WTC11 (cell line): ENCODE results near the gene SNAPC4. TPM values are rescaled to one million over a fixed set of nuclear protein-coding genes. Genes with fewer than 3 reads are reported as not detected.

Source experiments
- ATAC-seq: fragments of 200-7000 bp; cut with Tn5 transposase; 2 replicates; pipeline ENCODE4 v1.10.0; 2021; ENCODE audit warnings: mild to moderate bottlenecking, moderate library complexity
- CTCF ChIA-PET: fragments of 300-600 bp; sonication (Branson Sonifier 250); formaldehyde crosslinking; loops from one replicate; lab custom pipeline; 2021; ENCODE audit warnings: antibody characterized with exemption; lab: Charles Lee
- POLR2A ChIA-PET: fragments of 350-600 bp; sonication (Branson Sonifier 250); formaldehyde crosslinking; loops from one replicate; lab custom pipeline; 2021; ENCODE audit warnings: antibody characterized with exemption; lab: Charles Lee
- DNase-seq: peaks from one replicate; pipeline ENCODE4 v3.0.0; 2021; ENCODE audit warnings: low spot score
- H3K27ac Mint-ChIP-seq: 2 replicates; pipeline ENCODE4 v1.8.0; 2021; ENCODE audit warnings: mixed read lengths
- H3K27me3 Mint-ChIP-seq: 2 replicates; pipeline ENCODE4 v1.8.0; 2021; ENCODE audit warnings: low read depth, mild to moderate bottlenecking, moderate library complexity, mixed read lengths
- H3K36me3 Mint-ChIP-seq: 2 replicates; pipeline ENCODE4 v1.8.0; 2021; ENCODE audit warnings: mixed read lengths
- H3K4me1 Mint-ChIP-seq: 2 replicates; pipeline ENCODE4 v1.8.0; 2022; ENCODE audit warnings: mixed read lengths
- H3K4me3 Mint-ChIP-seq: 2 replicates; pipeline ENCODE4 v1.8.0; 2021; ENCODE audit warnings: mild to moderate bottlenecking, moderate library complexity, mixed read lengths
- H3K9me3 Mint-ChIP-seq: 2 replicates; pipeline ENCODE4 v1.8.0; 2021; ENCODE audit warnings: mixed read lengths
- ATF3 ChIP-seq: sonication (generic); formaldehyde crosslinking; conservative IDR thresholded peaks from 2 replicates; pipeline ENCODE4 v1.8.1; 2022; ENCODE audit warnings: mild to moderate bottlenecking, missing genetic modification reagents
- CBFB ChIP-seq: sonication (generic); formaldehyde crosslinking; IDR thresholded peaks from 2 replicates; pipeline ENCODE4 v1.8.1; 2022; ENCODE audit warnings: mild to moderate bottlenecking, low read depth, missing genetic modification reagents
- ELF4 ChIP-seq: sonication (generic); formaldehyde crosslinking; IDR thresholded peaks from 2 replicates; pipeline ENCODE4 v1.8.1; 2022; ENCODE audit warnings: low read depth, mild to moderate bottlenecking, moderate library complexity, missing genetic modification reagents
- ETV6 ChIP-seq: sonication (generic); formaldehyde crosslinking; IDR thresholded peaks from 2 replicates; pipeline ENCODE4 v1.8.1; 2022; ENCODE audit warnings: mild to moderate bottlenecking, missing genetic modification reagents
- GABPB1 ChIP-seq: sonication (generic); formaldehyde crosslinking; IDR thresholded peaks from 2 replicates; pipeline ENCODE4 v1.8.1; 2023; ENCODE audit warnings: mild to moderate bottlenecking, missing genetic modification reagents
- GRHL2 ChIP-seq: fragments of 250-450 bp; sonication (Bioruptor Pico); IDR thresholded peaks from 2 replicates; pipeline ENCODE4 v1.8.0; 2022; ENCODE audit warnings: mild to moderate bottlenecking, moderate library complexity; ENCODE audit not compliant: insufficient replicate concordance, severe bottlenecking
- GTF2I ChIP-seq: fragments of 250-450 bp; sonication (Bioruptor Pico); conservative IDR thresholded peaks from 2 replicates; pipeline ENCODE4 v1.4.0; 2021; ENCODE audit warnings: mild to moderate bottlenecking
- IRF1 ChIP-seq: sonication (generic); formaldehyde crosslinking; IDR thresholded peaks from 2 replicates; pipeline ENCODE4 v1.8.0; 2023; ENCODE audit warnings: missing genetic modification reagents
- JUN ChIP-seq: sonication (generic); formaldehyde crosslinking; IDR thresholded peaks from 2 replicates; pipeline ENCODE4 v1.8.0; 2023; ENCODE audit warnings: mild to moderate bottlenecking, missing genetic modification reagents
- MAX ChIP-seq: sonication (generic); formaldehyde crosslinking; IDR thresholded peaks from 2 replicates; pipeline ENCODE4 v1.8.0; 2022; ENCODE audit warnings: mild to moderate bottlenecking, missing genetic modification reagents
- NR3C1 ChIP-seq: sonication (generic); formaldehyde crosslinking; conservative IDR thresholded peaks from 2 replicates; pipeline ENCODE4 v1.8.1; 2023; ENCODE audit warnings: low read depth, mild to moderate bottlenecking, missing genetic modification reagents
- OVOL2 ChIP-seq: fragments of 250-450 bp; sonication (Bioruptor Pico); IDR thresholded peaks from 2 replicates; pipeline ENCODE4 v1.9.0; 2021; ENCODE audit warnings: mild to moderate bottlenecking, borderline replicate concordance
- PRDM15 ChIP-seq: sonication (generic); formaldehyde crosslinking; IDR thresholded peaks from 2 replicates; pipeline ENCODE4 v1.8.0; 2022; ENCODE audit warnings: missing genetic modification reagents
- PREB ChIP-seq: sonication (generic); formaldehyde crosslinking; IDR thresholded peaks from 2 replicates; pipeline ENCODE4 v1.8.1; 2022; ENCODE audit warnings: mild to moderate bottlenecking, missing genetic modification reagents, moderate library complexity, borderline replicate concordance
- RELA ChIP-seq: sonication (generic); formaldehyde crosslinking; IDR thresholded peaks from 2 replicates; pipeline ENCODE4 v1.8.1; 2022; ENCODE audit warnings: missing genetic modification reagents, mild to moderate bottlenecking, borderline replicate concordance
- TEAD4 ChIP-seq: sonication (generic); formaldehyde crosslinking; IDR thresholded peaks from 2 replicates; pipeline ENCODE4 v1.8.0; 2022; ENCODE audit warnings: mild to moderate bottlenecking, missing genetic modification reagents
- TP53 ChIP-seq: sonication (generic); formaldehyde crosslinking; IDR thresholded peaks from 2 replicates; pipeline ENCODE4 v1.8.1; 2023; ENCODE audit warnings: mild to moderate bottlenecking, missing genetic modification reagents
- USF2 ChIP-seq: sonication (generic); formaldehyde crosslinking; IDR thresholded peaks from 2 replicates; pipeline ENCODE4 v1.8.1; 2023; ENCODE audit warnings: mild to moderate bottlenecking, missing genetic modification reagents, moderate library complexity
- ZMAT4 ChIP-seq: fragments of 250-450 bp; sonication (Bioruptor Pico); IDR thresholded peaks from 2 replicates; pipeline ENCODE4 v1.9.0; 2021; ENCODE audit warnings: mild to moderate bottlenecking
- ZNF121 ChIP-seq: sonication (generic); formaldehyde crosslinking; IDR thresholded peaks from 2 replicates; pipeline ENCODE4 v1.8.0; 2023; ENCODE audit warnings: missing genetic modification reagents
- ZNF317 ChIP-seq: sonication (generic); formaldehyde crosslinking; IDR thresholded peaks from 2 replicates; pipeline ENCODE4 v1.8.1; 2023; ENCODE audit warnings: low read depth, mild to moderate bottlenecking, moderate library complexity, missing genetic modification reagents, borderline replicate concordance
- ZNF512 ChIP-seq: sonication (generic); formaldehyde crosslinking; IDR thresholded peaks from 2 replicates; pipeline ENCODE4 v1.8.1; 2022; ENCODE audit warnings: missing genetic modification reagents, borderline replicate concordance
- ZNF671 ChIP-seq: fragments of 250-450 bp; sonication (Bioruptor Pico); IDR thresholded peaks from 2 replicates; pipeline ENCODE4 v1.8.0; 2021; ENCODE audit warnings: mild to moderate bottlenecking
- total RNA-seq: library from RNA; stranded (reverse); gene quantifications from 3 replicates; pipeline ENCODE4 v1.2.3, GENCODE V29; 2021

The SNAPC4 gene
- total RNA-seq, 1 experiment from 2014 or later = 22.8 TPM

GRCh38 chr9:136400038-136400834 is at the start of gene SNAPC4 (continued):
- TF ChIP-seq JUN (CRISPR knock-in tag) (no peak), PREB (no peak), IRF1 (CRISPR knock-in tag) (no peak), GTF2I (CRISPR knock-in tag) (no peak), ATF3 (no peak), ZNF671 (peak; percentile 15; the same call in 1 of the 2 replicates), ZNF121 (CRISPR knock-in tag) (no peak), ELF4 (CRISPR knock-in tag) (no peak), NR3C1 (CRISPR knock-in tag) (no peak), CBFB (CRISPR knock-in tag) (peak; percentile 81; the same call in 1 of the 2 replicates), PRDM15 (CRISPR knock-in tag) (no peak), ZNF317 (CRISPR knock-in tag) (no peak), ETV6 (CRISPR knock-in tag) (peak; percentile 92), TEAD4 (CRISPR knock-in tag) (no peak)
- TF ChIP-seq, all 79 proteins: peak for 26

- Mint-ChIP-seq H3K27ac (no peak overlapping the region), H3K4me1 (no peaks in the 10 kb centered on the region), H3K27me3 (no peaks in the 10 kb centered on the region), H3K9me3 (no peaks in the 10 kb centered on the region), H3K36me3 (peaks cover 62% of the 10 kb centered on the region), H3K4me3 (no peak overlapping the region)
- ATAC-seq (no peak), DNase-seq (no peak)
- no peak for TF ChIP-seq OVOL2 (CRISPR knock-in tag)
- no peak for TF ChIP-seq ZMAT4 (CRISPR knock-in tag)
- ChIA-PET POLR2A (no interaction called here), CTCF (no interaction called here)
These were observed 48.7 kb upstream of the SNAPC4 start for GRCh38 chr9:136448655-136449054.

GRCh38 chr9:136447173-136447778 is 47.3 kb upstream of the SNAPC4 start:
- H3K9me3 Mint-ChIP-seq = no peaks in the 10 kb centered on the region
- ATAC-seq = no peak
- no peak for DNase-seq
- no peaks in the 10 kb centered on the region for H3K27me3 Mint-ChIP-seq
- POLR2A ChIA-PET = interaction anchor here (0.5 kb wide), 1 partner anchor 30 kb away, joined by 3 read pairs; no protein-coding TSS in a partner anchor
- no peak overlapping the region for H3K4me3 Mint-ChIP-seq
- H3K4me1 Mint-ChIP-seq = no peaks in the 10 kb centered on the region
- peak overlapping the region; percentile 30; the same call in 1 of the 2 replicates for H3K27ac Mint-ChIP-seq
- CTCF ChIA-PET = no interaction called here
- H3K36me3 Mint-ChIP-seq = peaks cover 66% of the 10 kb centered on the region
- TF ChIP-seq ZNF512 = no peak
- no peak for TF ChIP-seq USF2 (CRISPR knock-in tag)
- TF ChIP-seq MAX (CRISPR knock-in tag) = no peak
- TF ChIP-seq RELA (CRISPR knock-in tag) = no peak
- TF ChIP-seq GRHL2 (CRISPR knock-in tag) = no peak
- TF ChIP-seq GABPB1 (CRISPR knock-in tag) = no peak
- TF ChIP-seq TP53 = no peak
